ENCODE measurements around the gene ST7. TPM values are rescaled to one million over a fixed set of nuclear protein-coding genes. Genes with fewer than 3 reads are reported as not detected.

ST7 gene
- total RNA-seq, 1 experiment from 2014 or later: 20.8 TPM

DNA sequence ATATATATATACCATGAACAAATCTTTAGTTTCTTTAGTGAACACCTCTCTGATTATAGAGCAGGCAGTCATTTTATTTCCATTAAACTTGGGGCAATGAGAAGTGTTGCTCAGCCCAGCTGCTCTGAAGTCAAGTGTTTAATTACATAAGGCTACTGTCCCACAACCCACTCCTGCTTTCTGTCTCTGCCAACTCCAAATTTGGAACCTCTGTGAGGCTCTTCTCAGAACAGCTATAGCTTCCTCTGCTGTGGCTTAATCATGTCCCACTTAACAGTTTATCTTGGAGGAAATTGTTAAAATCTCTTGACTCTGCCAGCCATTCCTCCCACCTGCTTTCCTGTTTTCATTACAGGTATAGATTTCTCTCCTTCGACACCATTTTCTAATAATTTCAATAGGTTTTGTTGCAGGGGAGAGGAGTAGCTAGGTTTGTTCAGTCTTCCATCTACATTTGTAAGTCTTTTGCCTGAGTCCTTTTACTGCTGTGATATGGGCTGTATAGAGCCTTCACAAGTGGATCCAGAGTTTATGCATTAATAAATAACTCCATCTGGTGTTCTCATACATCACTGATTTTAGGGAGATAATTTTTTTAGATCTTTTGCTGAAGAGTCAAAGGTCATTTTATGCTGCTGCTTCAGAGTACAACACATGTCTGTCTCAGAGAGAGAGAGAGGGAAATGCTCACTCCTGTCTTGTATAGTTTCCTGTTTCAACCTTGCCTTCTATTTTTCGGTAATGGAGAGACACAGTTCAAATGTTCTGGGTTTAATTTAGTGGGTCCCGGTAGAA lies 199.1 kb downstream of the ST7 start:
- DNase-seq (ENCODE audit: low read depth): no peak

DNA sequence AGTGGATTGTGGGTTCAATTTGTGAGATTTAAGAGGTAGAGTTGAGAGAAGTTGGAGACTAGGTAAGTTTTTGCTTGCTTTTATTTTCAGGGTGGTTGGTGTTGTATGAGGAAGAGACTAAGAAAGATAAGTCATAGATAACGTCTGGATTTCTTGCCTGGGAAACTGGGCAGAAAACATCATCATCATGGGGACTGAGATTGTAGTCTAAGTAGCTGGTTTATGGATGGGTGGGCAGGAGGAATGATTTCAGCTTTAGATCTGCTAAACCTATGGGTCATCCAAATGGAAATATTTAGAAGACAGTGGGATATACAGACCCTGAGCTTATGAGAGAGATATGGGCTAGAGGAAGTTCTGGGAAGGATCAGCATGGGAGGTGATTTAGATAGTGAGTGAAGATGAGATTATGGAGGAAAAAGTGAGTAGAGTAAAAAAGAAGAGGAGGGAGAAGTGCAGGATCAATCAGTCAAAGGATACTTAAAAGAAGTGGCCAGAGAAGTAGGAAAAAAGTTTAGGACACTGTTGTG lies 199.8 kb downstream of the ST7 start:
- no peak for DNase-seq (ENCODE audit: low read depth)

DNA sequence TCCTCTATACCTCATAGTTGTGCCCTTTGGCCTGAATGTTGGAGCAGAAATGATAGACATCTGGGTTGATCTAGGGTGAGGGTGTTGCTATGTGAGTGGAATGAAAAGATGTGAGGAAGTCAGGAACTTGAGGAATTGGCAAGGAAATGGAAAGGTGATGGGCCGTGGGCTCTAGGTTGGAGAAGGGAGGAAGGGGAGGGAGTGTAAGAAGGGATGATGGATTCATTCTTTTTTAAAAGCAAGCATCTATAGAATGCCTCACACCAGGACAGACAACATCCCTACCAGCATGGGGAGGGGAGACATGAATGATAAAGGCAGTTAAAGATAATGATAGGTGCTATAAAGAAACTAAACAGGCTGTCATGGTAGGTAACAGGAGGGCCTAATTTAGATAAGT lies 201.4 kb downstream of the ST7 start:
- DNase-seq (ENCODE audit: low read depth): no peak

DNA sequence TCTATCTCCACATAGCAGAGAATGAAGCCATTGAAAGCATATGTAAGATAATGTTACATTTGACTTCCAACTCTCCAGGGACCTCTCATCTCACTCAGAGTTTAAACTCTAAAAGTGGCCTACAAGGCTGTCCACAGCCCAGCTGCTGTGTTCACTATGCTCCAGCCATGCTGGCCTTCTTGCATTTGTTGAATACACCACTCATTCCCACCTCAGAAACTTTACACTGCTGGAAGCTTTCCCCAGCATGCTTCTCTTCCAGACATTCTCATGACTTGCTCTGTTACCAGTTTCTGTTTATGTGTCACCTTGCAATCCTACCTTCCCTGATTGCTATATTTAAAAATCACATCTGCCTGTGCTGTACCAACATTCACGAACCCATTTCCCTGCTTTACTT lies 202.4 kb downstream of the ST7 start:
- DNase-seq (ENCODE audit: low read depth): peak; percentile 55

DNA sequence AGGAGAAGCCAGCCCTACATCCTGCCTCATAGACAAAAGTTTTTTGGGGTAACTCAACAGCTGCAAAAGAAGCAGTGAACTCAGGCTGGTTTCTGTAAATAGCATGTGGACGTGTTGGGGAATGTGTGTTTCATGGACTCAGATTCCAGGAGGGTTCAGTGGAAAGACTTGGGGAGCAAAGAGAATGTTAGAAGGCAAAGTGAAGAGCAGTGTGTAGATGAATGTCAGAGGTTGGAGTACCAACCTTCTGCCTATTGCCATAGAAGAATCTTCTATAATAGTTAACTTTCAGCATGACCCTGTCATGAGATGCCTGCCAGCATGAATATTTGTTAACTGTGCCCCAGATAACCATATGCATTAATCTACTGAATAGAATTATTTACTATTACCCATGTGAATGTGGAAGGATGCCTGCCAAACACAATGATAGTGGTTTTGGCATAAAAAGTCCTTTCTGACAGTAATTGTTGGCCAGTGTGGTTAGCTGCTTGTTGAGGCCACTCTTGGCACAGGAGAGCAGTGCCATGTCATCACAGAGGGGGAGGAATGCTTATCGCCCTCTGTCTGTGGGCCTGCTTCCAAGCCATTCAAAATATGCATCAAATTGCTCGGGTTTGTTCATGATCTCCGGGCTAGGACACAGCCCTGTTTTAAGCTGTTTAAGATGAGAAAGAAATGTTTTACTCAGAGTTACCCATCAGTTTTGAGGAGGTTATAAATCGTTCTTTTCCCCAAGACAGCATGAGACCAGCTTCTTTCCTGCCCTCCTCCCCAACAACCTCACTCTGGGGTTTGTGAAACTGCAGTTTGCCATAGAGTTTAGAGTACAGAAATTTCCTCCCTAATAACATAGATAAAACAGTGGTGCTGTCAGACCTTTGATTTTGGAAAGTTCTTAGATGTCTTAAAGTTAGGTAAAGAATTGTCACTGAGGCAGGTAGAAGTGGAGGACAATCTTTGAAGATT lies 204.2 kb downstream of the ST7 start:
- peak; percentile 91 for DNase-seq (ENCODE audit: low read depth)

DNA sequence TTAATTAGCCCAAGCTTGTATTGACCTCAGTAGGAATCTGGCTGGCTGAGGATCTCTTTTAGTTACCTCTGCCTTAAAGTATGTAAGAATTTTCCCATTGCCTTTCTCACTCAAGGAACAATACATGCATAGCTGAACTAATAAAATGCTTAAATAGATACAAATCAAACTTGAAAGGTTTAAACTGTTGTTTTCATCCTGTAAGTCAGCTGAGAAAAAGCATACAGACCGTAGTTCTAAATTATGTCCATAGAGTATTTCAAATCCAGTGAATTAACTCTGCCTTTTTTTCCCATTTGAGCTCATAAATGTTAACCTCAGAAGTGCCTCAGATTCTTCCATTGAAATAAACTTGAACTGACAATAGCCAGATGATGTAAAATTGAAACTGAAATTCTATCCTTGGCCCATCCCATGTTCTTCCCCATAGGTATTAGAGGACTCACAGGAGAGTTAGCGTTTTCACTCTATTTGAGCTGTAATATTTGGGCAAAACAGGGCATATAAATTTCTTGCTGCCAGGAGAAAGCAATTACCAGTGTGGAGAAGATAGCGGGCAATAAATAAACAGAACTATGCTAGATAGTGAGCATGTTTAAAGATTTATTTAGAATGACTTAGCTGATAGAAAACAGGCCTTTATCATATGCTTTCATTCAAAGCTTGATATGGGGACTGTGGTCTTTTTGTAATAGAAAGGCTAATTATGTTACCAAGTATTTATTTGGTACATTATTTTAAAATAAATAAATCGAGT lies 205.8 kb downstream of the ST7 start:
- no peak for DNase-seq (ENCODE audit: low read depth)

DNA sequence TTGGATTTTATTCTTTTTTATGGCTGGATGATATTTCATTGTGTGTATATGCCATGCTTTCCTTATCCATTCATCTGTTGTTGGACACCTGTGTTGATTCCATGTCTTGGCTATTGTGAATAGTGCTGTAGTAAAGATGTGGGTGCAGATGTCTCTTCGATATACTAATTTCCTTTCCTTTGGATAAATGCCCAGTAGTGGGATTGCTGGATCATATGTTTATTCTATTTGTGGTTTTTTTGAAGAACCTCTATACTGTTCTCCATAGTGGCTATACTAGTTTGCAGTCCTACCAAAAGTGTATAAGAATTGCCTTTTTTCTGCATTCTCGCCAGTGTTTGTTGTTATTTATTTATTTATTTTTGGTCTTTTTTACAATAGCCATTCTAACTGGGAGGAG lies 209.8 kb downstream of the ST7 start:
- DNase-seq (ENCODE audit: low read depth): no peak

DNA sequence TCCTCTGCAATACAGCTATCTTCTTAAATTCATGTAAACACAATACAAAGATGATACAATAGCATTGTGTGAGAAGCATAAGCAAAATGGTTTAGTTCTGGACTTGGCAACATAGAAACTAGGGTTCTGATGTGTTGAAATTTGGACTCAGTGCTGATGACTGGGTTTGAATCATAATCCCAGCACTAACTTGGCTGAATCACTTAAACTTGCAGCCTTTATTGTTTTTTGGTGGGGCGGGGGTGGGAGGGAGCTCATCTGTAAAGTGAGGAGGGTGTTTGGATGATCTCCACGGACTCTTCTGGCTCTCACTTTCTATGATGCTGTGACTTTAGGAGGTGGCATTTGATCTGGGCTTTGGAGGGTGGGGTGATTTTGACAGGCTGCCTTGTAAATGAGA lies 211.3 kb downstream of the ST7 start:
- DNase-seq (ENCODE audit: low read depth): peak; percentile 62

DNA sequence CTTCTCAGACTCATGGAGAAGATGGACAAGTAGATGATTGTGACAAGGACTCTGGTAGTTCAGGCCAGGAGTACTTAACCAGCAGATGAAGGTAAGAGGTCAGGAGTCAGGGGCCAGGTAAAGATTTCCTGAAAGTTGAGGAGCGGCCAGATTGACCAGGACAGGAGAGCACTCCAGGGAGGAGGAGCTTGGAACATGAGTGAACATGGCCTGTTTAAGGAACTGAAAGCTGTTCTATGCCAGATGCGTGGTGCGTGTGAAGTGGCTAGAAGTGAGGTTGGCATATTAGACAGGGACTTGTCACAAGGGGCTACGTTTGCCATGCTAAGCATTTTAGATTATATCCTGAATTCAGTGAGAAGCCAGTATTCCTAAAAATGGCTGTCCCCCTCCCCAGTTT lies 212.4 kb downstream of the ST7 start:
- DNase-seq (ENCODE audit: low read depth): no peak

DNA sequence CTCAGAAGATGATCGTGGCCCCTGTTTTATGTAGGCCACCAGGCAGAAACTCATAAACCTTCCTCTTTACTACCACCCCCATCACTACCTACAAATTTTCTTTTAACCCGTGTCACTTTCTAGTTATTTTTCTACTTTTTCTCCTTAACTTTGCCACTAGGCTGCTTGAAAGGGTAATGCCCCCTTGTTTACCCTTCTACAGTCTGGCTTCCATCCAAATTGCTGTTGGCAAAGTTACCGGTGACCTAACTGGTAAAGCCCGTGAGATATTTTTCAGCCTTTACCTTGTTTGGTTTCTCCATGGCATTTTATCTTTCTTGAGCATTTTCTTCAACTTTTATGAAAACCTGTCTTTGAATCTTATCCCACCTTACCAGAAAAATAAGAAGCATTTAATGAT lies 216.6 kb downstream of the ST7 start:
- DNase-seq (ENCODE audit: low read depth): no peak

DNA sequence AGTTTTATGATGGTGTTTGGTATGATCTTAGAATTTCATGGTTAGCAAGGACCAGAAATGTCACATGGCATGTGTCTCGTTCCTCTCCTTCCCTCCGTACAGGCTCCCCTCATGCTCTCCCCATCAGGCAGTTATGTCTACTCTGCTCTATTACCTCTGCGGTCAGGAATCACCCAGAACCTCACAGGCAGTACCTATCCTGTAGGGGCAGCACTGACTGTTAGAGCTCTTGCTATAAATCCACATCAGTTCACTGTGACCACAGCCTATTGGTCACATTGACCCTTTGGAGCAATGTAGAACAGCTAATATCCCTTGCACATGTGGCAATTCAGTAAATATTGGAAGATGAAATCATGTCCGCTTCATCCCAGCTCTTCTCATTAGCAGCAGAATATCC lies 217.8 kb downstream of the ST7 start:
- DNase-seq (ENCODE audit: low read depth): no peak

DNA sequence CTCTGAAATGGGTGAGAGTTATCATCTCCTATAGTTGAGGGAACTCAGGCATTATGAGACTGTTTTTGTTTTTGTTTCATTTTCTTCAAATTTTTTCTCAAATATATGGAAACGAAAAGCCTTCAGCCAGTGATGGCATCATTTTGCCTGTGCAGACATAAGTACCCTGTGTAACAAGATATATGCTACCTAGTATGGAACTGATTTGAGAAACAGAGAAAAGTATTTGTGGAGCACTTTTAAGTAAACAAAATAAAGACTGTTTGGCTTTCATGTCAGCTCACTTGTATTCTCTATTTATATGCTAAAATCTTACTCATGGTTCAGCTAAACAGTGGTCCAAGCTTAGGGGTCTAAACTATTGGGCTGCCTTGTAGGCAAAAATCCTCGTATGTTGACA lies 219.0 kb downstream of the ST7 start:
- DNase-seq (ENCODE audit: low read depth): no peak

DNA sequence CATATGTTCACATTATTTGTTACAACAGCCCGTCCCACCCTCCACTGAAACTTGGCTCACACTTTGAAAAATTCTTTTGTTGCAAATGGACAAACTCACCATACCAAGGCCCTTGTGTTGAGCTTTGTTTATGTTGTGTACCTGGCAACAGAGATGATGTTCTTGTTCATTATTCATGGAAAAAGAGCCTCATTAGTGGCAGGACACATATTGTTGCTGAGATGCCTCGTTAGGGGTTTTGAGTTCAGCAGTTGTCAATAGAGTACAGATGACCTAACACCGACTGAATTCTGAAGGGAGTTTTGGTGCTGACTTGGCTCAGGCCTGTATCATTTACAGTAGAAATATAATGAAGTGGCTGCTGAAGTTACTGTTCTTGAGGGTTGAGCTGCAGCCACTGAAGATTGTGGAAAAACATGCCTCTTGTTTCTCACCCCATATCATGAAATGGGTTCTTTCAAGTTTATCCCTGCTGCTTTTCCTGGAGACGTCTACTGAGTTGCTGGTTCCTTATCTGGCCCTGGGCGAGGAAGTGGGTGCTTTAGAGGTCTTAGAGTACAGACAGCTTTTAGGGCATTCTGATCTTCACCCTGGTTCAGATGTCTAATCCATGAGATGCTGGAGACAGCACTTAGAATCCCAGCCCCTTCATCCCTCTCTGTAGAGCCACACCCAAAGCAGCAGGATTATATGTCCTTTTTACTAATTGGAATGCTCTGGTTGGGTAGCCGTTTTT lies 219.9 kb downstream of the ST7 start:
- DNase-seq (ENCODE audit: low read depth): no peak

DNA sequence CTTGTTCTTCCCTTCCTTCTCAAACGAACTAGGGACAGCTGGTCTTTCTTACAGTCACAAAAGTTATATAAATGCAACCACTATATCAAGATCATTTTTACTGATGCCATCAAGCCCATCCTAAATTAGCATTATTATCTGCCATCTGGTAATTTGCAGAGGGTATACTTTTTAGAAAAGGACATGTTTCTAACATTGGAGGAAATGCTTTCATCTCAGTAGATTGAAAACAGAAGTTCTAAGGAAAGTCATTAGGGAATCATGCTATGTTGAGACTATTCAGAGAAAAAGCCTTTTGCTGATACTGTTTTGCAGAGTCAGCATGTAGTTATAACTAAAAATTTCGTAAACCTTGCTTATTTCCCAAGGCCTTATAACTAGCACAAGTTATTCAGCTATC lies 222.9 kb downstream of the ST7 start:
- DNase-seq (ENCODE audit: low read depth): no peak

DNA sequence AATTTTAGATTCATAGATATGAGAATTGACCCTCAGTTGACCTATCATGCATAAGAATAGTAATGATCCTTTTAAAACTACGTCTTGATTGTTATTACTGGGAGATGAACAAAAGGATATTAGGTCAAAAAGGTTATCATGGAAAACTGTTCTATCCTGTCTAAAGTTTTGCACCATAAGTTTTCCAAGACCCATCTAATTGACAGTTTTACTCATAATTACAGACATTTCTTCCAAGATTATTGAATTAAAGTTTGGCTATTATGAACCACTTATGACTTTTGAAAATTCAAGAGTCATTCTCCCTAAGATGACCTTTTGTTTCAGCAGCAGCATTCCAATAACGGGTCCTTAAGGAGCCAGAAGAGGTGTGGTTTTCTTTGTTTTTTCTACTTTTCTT lies 225.3 kb downstream of the ST7 start:
- no peak for DNase-seq (ENCODE audit: low read depth)

DNA sequence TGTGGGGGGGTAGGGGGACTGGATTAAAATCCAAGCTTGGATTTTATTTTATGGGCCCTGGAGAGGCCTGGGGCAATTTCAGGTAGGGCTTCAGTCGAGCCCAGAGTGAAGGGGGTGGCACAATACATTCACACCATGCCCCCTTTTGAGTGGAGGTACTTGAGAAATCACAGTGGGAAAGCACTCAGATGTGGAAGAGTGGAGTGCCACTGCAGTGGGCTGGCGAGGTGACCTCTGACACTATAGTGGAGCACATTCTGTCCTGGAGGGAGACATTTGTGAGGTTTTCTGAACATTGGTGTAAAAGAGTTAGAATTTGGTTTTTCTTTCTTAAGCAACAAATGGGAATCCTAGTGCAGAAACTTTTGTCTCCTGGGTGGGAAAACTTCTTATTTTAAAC lies 226.4 kb downstream of the ST7 start:
- DNase-seq (ENCODE audit: low read depth): no peak

DNA sequence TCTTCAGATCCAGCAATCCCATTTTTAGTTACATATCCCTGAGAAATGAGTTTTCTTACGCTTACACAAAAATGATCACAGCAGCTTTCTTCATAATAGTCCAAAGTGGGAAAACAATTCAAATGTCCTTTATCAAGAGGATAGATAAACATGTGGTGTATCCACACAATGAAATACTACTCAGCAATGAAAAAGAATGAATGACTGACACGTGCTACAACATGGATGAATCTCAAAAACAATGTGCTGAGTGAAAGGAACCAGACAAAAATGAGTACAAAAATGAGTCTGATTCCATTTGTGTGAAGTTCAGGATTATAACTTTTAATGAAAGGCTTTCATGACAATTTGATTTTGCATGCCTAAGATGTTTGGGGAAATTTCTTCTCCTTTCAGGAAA lies 230.4 kb downstream of the ST7 start:
- DNase-seq (ENCODE audit: low read depth): no peak

DNA sequence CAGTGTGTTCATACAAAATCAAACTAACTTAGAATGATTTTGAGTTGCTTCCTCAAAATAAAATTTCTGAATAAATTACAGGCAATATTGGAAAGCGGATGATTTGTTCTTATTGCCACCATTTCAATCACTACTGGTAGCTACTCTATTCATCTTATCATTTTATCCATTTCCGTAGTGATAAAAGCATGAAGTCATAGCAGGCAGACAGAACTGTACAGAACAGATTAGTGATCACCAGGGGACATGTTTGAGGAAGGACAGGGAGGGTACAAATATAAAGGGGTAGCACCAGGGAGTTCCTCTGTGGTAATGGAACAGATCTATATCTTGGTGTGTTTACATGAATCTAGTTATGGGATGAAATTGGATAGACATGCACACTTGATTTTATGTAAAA lies 231.1 kb downstream of the ST7 start:
- no peak for DNase-seq (ENCODE audit: low read depth)

DNA sequence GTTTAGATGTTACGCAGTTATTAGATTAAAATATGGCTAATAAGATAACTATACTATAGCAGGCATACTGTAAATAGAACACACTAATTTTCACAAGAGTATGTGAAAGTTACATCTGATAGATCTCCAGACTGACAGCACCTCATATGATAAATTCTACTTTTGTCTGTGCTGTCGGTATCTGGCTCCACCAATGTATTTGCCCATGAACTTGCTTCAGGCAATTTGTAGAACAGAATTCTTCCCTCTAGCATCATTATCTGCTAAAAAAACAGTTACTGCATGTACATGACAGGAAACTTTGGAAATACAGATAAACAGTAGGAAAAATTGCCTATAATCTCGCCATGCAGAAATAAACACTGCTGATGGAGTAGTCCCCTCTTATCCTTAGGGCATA lies 231.8 kb downstream of the ST7 start:
- no peak for DNase-seq (ENCODE audit: low read depth)

DNA sequence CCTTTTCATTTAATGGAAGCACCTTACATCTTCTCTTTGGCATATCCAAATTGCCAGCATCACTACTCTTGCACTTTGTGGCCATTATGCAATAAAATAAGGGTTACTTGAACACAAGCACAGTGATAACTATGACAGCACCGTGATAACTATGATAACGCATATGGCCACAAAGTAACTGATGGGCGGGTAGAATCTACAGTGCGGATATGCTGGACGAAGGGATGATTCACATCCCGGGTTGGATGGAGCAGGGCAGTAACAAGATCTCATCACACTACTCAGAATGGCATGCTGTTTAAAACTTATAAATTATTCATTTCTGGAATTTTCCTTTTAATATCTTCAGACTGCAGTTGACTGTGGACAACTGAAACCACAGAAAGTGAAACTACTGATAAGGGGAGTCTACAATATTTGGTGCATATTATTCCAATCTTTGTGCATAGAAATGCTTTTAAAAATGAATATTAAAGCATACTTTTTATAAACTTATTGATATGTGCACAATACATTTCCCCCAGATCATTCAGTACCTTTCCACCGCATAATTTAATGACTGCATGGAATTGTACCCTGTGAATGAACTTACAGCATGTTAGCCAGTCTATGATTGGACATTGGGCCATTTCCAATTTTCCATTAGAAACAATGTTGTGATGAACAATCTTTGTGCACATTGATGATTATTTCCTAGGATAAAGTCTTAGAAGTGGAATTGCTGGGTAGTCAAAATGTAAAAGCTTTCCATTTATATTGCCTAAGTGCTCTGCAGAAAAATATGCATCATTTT lies 233.1 kb downstream of the ST7 start:
- peak; percentile 36 for DNase-seq (ENCODE audit: low read depth)
